GM12878 (cell line): ENCODE data around the gene CDR2L. TPM values are rescaled to one million over a fixed set of nuclear protein-coding genes. Genes with fewer than 3 reads are reported as not detected.

Source experiments
- ATAC-seq: fragments of 200-7000 bp; cut with Tn5 transposase; 3 replicates; pipeline ENCODE4 v1.9.1; 2020; ENCODE audit warnings: mild to moderate bottlenecking, moderate library complexity
- Bru-seq: library from RNA; stranded (reverse); fragments of 400-500 nt; gene quantifications from one replicate; lab custom pipeline; 2021; lab: Mats Ljungman, UMichigan
- BruChase-seq, 2 experiments: library from RNA; stranded (reverse); fragments of 400-500 nt; gene quantifications; one replicate each; lab custom pipeline; 2021; lab: Mats Ljungman, UMichigan
- BruUV-seq: library from RNA; stranded (reverse); fragments of 400-500 nt; replicated peaks from 2 replicates; lab custom pipeline; 2021; lab: Mats Ljungman, UMichigan
- CTCF ChIA-PET: fragments of 300-600 bp; sonication (Branson Sonifier 250); formaldehyde crosslinking; extraction: SDS; loops from one replicate; lab custom pipeline; 2021; ENCODE audit warnings: inconsistent platforms; lab: Yijun Ruan, JAX
- POLR2A ChIA-PET: fragments of 350-600 bp; formaldehyde crosslinking; extraction: SDS; loops from one replicate; lab custom pipeline; 2021; ENCODE audit warnings: inconsistent platforms; lab: Charles Lee
- RAD21 ChIA-PET: fragments of 300-600 bp; sonication (Branson Sonifier 250); formaldehyde crosslinking; loops from one replicate; lab custom pipeline; 2023; ENCODE audit warnings: antibody characterized with exemption; ENCODE audit not compliant: unreplicated experiment; lab: Charles Lee
- SMC1A ChIA-PET: fragments of 300-600 bp; sonication (Branson Sonifier 250); formaldehyde crosslinking; loops from one replicate; lab custom pipeline; 2023; ENCODE audit not compliant: unreplicated experiment, uncharacterized antibody; lab: Charles Lee
- DNase-seq: peaks from one replicate; pipeline ENCODE4 v3.0.0-alpha.2; 2011; ENCODE audit warnings: low read depth, low spot score
- FAIRE-seq: peaks from 3 replicates; lab custom pipeline; 2011; peaks lifted over from hg19 to GRCh38; lab: Jason Lieb, UNC
- H2AFZ ChIP-seq: 2 replicates; pipeline ENCODE4 v1.6.0; 2011; ENCODE audit warnings: low read depth, low read length, control low read depth; ENCODE audit not compliant: control insufficient read depth
- H3K27ac ChIP-seq: 2 replicates; pipeline ENCODE4 v1.5.1; 2011; ENCODE audit warnings: control low read depth; ENCODE audit not compliant: control insufficient read depth, insufficient read depth
- H3K27me3 ChIP-seq, 2 experiments: replicated peaks in 1 of 2; 2 replicates each; pipeline versions ENCODE4 v1.6.0 to v1.6.1; 2011; ENCODE audit warnings: low read length in 1 of 2; ENCODE audit not compliant: control insufficient read depth in 2 of 2, insufficient read depth in 2 of 2
- H3K36me3 ChIP-seq, 2 experiments: 2 replicates each; pipeline ENCODE4 v1.5.1; 2011; ENCODE audit warnings: low read length in 1 of 2; ENCODE audit not compliant: control insufficient read depth in 2 of 2, insufficient read depth in 2 of 2
- H3K4me1 ChIP-seq: 2 replicates; pipeline ENCODE4 v1.6.1; 2011; ENCODE audit warnings: mild to moderate bottlenecking, low read length, moderate library complexity, mixed read lengths; ENCODE audit not compliant: control insufficient read depth, insufficient read depth
- H3K4me2 ChIP-seq: 2 replicates; pipeline ENCODE4 v1.6.0; 2011; ENCODE audit warnings: control low read depth; ENCODE audit not compliant: control insufficient read depth, insufficient read depth
- H3K4me3 ChIP-seq: fragments of 200-600 bp; sonication (generic); 2 replicates; pipeline ENCODE4 v1.5.1; 2016
- H3K79me2 ChIP-seq: 2 replicates; pipeline ENCODE4 v1.6.0; 2011; ENCODE audit warnings: low read length; ENCODE audit not compliant: control insufficient read depth, insufficient read depth
- H3K9ac ChIP-seq: 2 replicates; pipeline ENCODE4 v1.8.0; 2011; ENCODE audit warnings: low read length, control low read depth, mixed read lengths; ENCODE audit not compliant: control insufficient read depth, insufficient read depth
- H3K9me3 ChIP-seq: replicated peaks from 3 replicates; pipeline ENCODE4 v1.5.1; 2011; ENCODE audit warnings: mild to moderate bottlenecking, low read length; ENCODE audit not compliant: control insufficient read depth, insufficient read depth
- H4K20me1 ChIP-seq: 2 replicates; pipeline ENCODE4 v1.6.0; 2011; ENCODE audit not compliant: control insufficient read depth, insufficient read depth
- CEBPB ChIP-seq, 2 experiments: fragments of 150-350 bp in 1 of 2; IDR thresholded peaks; 2 replicates each; pipeline ENCODE4 v1.6.1; 2012 to 2014; ENCODE audit warnings: low read depth in 2 of 2, low read length in 2 of 2, borderline replicate concordance in 1 of 2, inconsistent platforms in 1 of 2
- CREB1 ChIP-seq: IDR thresholded peaks from 2 replicates; pipeline ENCODE4 v1.6.1; 2012; ENCODE audit warnings: low read depth, mild to moderate bottlenecking, inconsistent platforms
- EGR1 ChIP-seq, 2 experiments: IDR thresholded peaks; 1 replicate in 1 of 2; 2 replicates in 1 of 2; pipeline ENCODE4 v1.6.1; 2011 to 2012; ENCODE audit warnings: low read depth in 2 of 2, low read length in 2 of 2, borderline replicate concordance in 1 of 2, mild to moderate bottlenecking in 1 of 2, moderate library complexity in 1 of 2
- IKZF1 ChIP-seq: fragments of 450-650 bp; conservative IDR thresholded peaks from 2 replicates; pipeline ENCODE4 v1.6.1; 2017; ENCODE audit warnings: antibody characterized with exemption, mild to moderate bottlenecking
- LARP7 ChIP-seq: fragments of 450-650 bp; IDR thresholded peaks from 2 replicates; pipeline ENCODE4 v1.6.1; 2017; ENCODE audit warnings: mild to moderate bottlenecking
- NFYB ChIP-seq: IDR thresholded peaks from 2 replicates; pipeline ENCODE4 v1.6.1; 2011; ENCODE audit warnings: low read depth, mild to moderate bottlenecking, low read length, improper control_type of control experiment, moderate library complexity; ENCODE audit not compliant: insufficient read depth
- POU2F2 ChIP-seq: IDR thresholded peaks from 3 replicates; pipeline ENCODE4 v1.6.1; 2011; ENCODE audit warnings: low read depth, mild to moderate bottlenecking, low read length, borderline replicate concordance
- RB1 ChIP-seq: fragments of 450-650 bp; formaldehyde crosslinking; IDR thresholded peaks from 2 replicates; pipeline ENCODE4 v1.6.1; 2017; ENCODE audit warnings: mild to moderate bottlenecking, borderline replicate concordance
- SIN3A ChIP-seq: IDR thresholded peaks from 2 replicates; pipeline ENCODE4 v1.6.1; 2012; ENCODE audit warnings: low read depth, low read length, improper control_type of control experiment
- ZNF274 ChIP-seq: IDR thresholded peaks from one replicate; pipeline ENCODE4 v1.8.0; 2011; ENCODE audit not compliant: insufficient read length, insufficient read depth
- ZNF384 ChIP-seq: IDR thresholded peaks from 2 replicates; pipeline ENCODE4 v1.6.1; 2012; ENCODE audit warnings: low read depth, mild to moderate bottlenecking, low read length, improper control_type of control experiment, borderline replicate concordance
- WGBS: methylation state at CpG from one replicate; pipeline ENCODE4 v1.1.6; 2016; ENCODE audit warnings: low lambda C conversion rate; ENCODE audit not compliant: insufficient replicate concordance, insufficient coverage; ENCODE audit errors: missing lambda C conversion rate; 5-methylcytosine and 5-hydroxymethylcytosine counted together
- in situ Hi-C: fragments of 300-500 bp; cut with MboI; formaldehyde crosslinking; loops from 9 replicates; pipeline ENCODE4 v1.14.3; 2018; ENCODE audit warnings: mixed read lengths
- intact Hi-C: fragments of 100-400 bp; cut with micrococcal nuclease; formaldehyde crosslinking; loops from one replicate; pipeline ENCODE4 v1.14.2; 2022; ENCODE audit not compliant: unreplicated experiment
- long read RNA-seq, 2 experiments: library from polyadenylated mRNA; unstranded; transcript quantifications; one replicate each; pipeline ENCODE4 v2.0.0, GENCODE V29; 2019 to 2020
- polyA minus RNA-seq, 3 experiments: library from RNA; depleted of rRNA, polyadenylated mRNA; stranded (reverse); fragments of >200 nt; gene quantifications; 2 replicates each; pipeline ENCODE4 v1.2.3, GENCODE V29; 2011
- polyA plus RNA-seq, 11 experiments: library from polyadenylated mRNA; depleted of rRNA in 4 of 11; unstranded in 6 of 11; stranded (reverse) in 5 of 11; fragments of >200 nt; fragmentation: Nextera tagmentation in 4 of 11; fragmentation: Illumina TruSeq in 1 of 11; extraction: Ambion mirVana in 4 of 11; extraction: Trizol in 1 of 11; gene quantifications; 1 replicate in 1 of 11; 2 replicates in 10 of 11; pipeline versions ENCODE4 v1.2.1 to v1.2.3, GENCODE V29; 2011 to 2016; ENCODE audit warnings: inconsistent platforms in 2 of 11, missing spikeins in 2 of 11, low read depth in 1 of 11
- total RNA-seq, 4 experiments: library from RNA; depleted of rRNA in 3 of 4; stranded (reverse); fragments of >200 nt in 3 of 4; fragmentation: Illumina TruSeq in 1 of 4; extraction: Trizol in 1 of 4; gene quantifications; 2 replicates each; pipeline versions ENCODE4 v1.2.1 to v1.2.3, GENCODE V29; 2013 to 2021
- TF ChIP-seq, protein P1 (sequence below): fragments of 450-650 bp; IDR thresholded peaks from 2 replicates; pipeline ENCODE4 v1.6.1; 2017; ENCODE audit warnings: antibody characterized with exemption, mild to moderate bottlenecking, moderate library complexity
- TF ChIP-seq, protein P2 (sequence below): fragments of 150-350 bp; IDR thresholded peaks from 2 replicates; pipeline ENCODE4 v1.6.1; 2016; ENCODE audit warnings: low read depth, low read length

The CDR2L gene
- total RNA-seq (2013; cell fraction: nucleolus; rRNA removed) = not detected in 2 replicates
- total RNA-seq (2014; rRNA removed) = 0.05 TPM in 1 of 2 replicates, not detected in the other
- total RNA-seq (2014; rRNA removed; fragmentation: Illumina TruSeq; extraction: Trizol) = 0.04 TPM in 1 of 2 replicates, not detected in the other
- total RNA-seq (2021) = 0.05 and 0.18 TPM in 2 replicates
- not detected for polyA plus RNA-seq (2011; ENCODE audit: low read depth)
- 0.03 TPM in 1 of 2 replicates, not detected in the other for polyA plus RNA-seq (2011; rRNA removed)
- 0.05 TPM in 1 of 2 replicates, not detected in the other for polyA plus RNA-seq (2011; cell fraction: cytosol; rRNA removed)
- polyA plus RNA-seq (2011; cell fraction: nucleus; rRNA removed) = 0.06 TPM in 1 of 2 replicates, not detected in the other
- polyA plus RNA-seq (2012) = 0.08 TPM in 2 replicates
- not detected in 2 replicates for polyA plus RNA-seq (2014; fragmentation: Illumina TruSeq; extraction: Trizol)
- polyA plus RNA-seq (2014; fragmentation: Nextera tagmentation; extraction: Ambion mirVana) = not detected
- 0.03 TPM in 1 of 2 replicates, not detected in the other for polyA plus RNA-seq (2014; rRNA removed)
- under 1 TPM in 1 of 2 experiments, not detected in 1; 0.04 TPM for polyA plus RNA-seq (2016; fragmentation: Nextera tagmentation; extraction: Ambion mirVana)
- not detected in 2 replicates for polyA minus RNA-seq (2011; rRNA and poly(A)+ RNA removed)
- 0.31 and 0.53 TPM in 2 replicates for polyA minus RNA-seq (2011; cell fraction: cytosol; rRNA and poly(A)+ RNA removed)
- polyA minus RNA-seq (2011; cell fraction: nucleus; rRNA and poly(A)+ RNA removed) = 0.10 TPM in 1 of 2 replicates, not detected in the other
- Bru-seq, nascent RNA = not detected
- percentile 6 among the genes with signal in this experiment for BruChase-seq, experiment 1, labeled RNA remaining after a 6-hour chase
- BruChase-seq, experiment 2, labeled RNA remaining after a 2-hour chase = percentile 16 among the genes with signal in this experiment
- long read RNA-seq, experiment 1 = 0 reads
- long read RNA-seq, experiment 2 = 0 reads

DNA sequence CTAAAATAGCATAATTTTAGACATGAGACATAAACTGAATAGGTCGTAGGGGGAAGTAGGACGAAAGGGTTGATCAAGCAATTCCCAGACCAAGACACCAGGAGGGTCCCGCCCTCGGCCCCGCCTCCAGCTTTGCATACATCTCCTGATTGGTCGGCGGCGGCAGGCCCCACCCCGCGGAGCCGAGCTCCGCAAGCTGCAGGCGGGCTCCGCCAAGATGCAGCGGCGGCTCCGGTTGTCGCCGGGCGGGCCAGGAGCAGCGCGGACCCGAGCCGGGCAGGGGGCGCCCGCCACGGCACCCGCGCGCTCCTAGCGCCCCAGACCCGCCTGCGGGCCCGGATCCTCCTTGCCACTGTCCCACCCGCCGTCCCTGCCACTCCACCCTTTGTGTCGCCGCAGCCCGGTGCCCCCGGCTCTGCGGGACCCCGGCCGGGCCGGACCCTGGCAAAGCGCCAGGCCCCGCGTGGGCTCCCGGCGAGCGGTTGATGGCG lies at the start of gene CDR2L:
Gene CDR2L, plus strand, starts transcription at position 215 of the 491 bp plus-strand sequence. CDS start 412 bp downstream, outside the sequence.
- BruUV-seq = no TSS peak
- ATAC-seq = peak; percentile 99
- no peak for TF ChIP-seq ZNF384
- TF ChIP-seq RB1 = 0 out of 2 replicates have a peak, but pooled peaks have one; percentile 27
- no peak for TF ChIP-seq EGR1 (IDR thresholded peaks at IDR 0.05; ENCODE audit: borderline replicate concordance in 1 of 2, low read depth in 2 of 2, low read length in 2 of 2)
- TF ChIP-seq NFYB = peak; percentile 66; the same call in 1 of the 2 replicates
- TF ChIP-seq CEBPB (IDR thresholded peaks at IDR 0.05; ENCODE audit: borderline replicate concordance in 1 of 2, low read depth in 2 of 2, low read length in 2 of 2) = no peak
- TF ChIP-seq IKZF1 = 0 out of 2 replicates have a peak, but pooled peaks have one; percentile 23
- TF ChIP-seq LARP7 = 0 out of 2 replicates have a peak, but pooled peaks have one; percentile 45
- TF ChIP-seq, protein P1, sequence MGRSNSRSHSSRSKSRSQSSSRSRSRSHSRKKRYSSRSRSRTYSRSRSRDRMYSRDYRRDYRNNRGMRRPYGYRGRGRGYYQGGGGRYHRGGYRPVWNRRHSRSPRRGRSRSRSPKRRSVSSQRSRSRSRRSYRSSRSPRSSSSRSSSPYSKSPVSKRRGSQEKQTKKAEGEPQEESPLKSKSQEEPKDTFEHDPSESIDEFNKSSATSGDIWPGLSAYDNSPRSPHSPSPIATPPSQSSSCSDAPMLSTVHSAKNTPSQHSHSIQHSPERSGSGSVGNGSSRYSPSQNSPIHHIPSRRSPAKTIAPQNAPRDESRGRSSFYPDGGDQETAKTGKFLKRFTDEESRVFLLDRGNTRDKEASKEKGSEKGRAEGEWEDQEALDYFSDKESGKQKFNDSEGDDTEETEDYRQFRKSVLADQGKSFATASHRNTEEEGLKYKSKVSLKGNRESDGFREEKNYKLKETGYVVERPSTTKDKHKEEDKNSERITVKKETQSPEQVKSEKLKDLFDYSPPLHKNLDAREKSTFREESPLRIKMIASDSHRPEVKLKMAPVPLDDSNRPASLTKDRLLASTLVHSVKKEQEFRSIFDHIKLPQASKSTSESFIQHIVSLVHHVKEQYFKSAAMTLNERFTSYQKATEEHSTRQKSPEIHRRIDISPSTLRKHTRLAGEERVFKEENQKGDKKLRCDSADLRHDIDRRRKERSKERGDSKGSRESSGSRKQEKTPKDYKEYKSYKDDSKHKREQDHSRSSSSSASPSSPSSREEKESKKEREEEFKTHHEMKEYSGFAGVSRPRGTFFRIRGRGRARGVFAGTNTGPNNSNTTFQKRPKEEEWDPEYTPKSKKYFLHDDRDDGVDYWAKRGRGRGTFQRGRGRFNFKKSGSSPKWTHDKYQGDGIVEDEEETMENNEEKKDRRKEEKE = no peak
- no peak for TF ChIP-seq CREB1
- TF ChIP-seq, protein P2, sequence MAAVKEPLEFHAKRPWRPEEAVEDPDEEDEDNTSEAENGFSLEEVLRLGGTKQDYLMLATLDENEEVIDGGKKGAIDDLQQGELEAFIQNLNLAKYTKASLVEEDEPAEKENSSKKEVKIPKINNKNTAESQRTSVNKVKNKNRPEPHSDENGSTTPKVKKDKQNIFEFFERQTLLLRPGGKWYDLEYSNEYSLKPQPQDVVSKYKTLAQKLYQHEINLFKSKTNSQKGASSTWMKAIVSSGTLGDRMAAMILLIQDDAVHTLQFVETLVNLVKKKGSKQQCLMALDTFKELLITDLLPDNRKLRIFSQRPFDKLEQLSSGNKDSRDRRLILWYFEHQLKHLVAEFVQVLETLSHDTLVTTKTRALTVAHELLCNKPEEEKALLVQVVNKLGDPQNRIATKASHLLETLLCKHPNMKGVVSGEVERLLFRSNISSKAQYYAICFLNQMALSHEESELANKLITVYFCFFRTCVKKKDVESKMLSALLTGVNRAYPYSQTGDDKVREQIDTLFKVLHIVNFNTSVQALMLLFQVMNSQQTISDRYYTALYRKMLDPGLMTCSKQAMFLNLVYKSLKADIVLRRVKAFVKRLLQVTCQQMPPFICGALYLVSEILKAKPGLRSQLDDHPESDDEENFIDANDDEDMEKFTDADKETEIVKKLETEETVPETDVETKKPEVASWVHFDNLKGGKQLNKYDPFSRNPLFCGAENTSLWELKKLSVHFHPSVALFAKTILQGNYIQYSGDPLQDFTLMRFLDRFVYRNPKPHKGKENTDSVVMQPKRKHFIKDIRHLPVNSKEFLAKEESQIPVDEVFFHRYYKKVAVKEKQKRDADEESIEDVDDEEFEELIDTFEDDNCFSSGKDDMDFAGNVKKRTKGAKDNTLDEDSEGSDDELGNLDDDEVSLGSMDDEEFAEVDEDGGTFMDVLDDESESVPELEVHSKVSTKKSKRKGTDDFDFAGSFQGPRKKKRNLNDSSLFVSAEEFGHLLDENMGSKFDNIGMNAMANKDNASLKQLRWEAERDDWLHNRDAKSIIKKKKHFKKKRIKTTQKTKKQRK = no peak
- no peak for TF ChIP-seq SIN3A
- no peak for TF ChIP-seq ZNF274
- peak; percentile 66; the same call in 1 of the 3 replicates for TF ChIP-seq POU2F2

More for the DNA sequence above, at the start of gene CDR2L:
- Histone ChIP-seq H3K27me3 (peaks cover 2 to 16% of the 10 kb centered on the region in 2 experiments), H4K20me1 (no peaks in the 10 kb centered on the region), H3K27ac (no peak within 1 kb of the TSS), H3K9ac (peak within 1 kb of the TSS; percentile 27; the same call in 1 of the 2 replicates), H2AFZ (peak within 1 kb of the TSS; percentile 61), H3K79me2 (no peaks in the 10 kb centered on the region), H3K36me3 (no peaks in the 10 kb centered on the region), H3K4me3 (peak within 1 kb of the TSS; percentile 54), H3K4me1 (peaks cover 3% of the 10 kb centered on the region; the same call in 1 of the 2 replicates), H3K4me2 (peak within 1 kb of the TSS; percentile 82), H3K9me3 (no peaks in the 10 kb centered on the region)
- POLR2A ChIA-PET = interaction anchor here (0.5 to 0.9 kb wide), 5 partner anchors 13 to 140 kb away, joined by 3 to 6 read pairs (median 3); partner anchors contain the start of genes KCTD2 and MRPL58
- CTCF ChIA-PET = interaction anchor here (1.0 to 1.8 kb wide), 4 partner anchors 13 to 26 kb away, joined by 3 to 7 read pairs (median 4); partner anchors contain the start of gene MRPL58
- RAD21 ChIA-PET = interaction anchor here (0.6 to 1.0 kb wide), 4 partner anchors 26 to 425 kb away, joined by 3 to 4 read pairs (median 3); partner anchors contain the start of gene NUP85
- intact Hi-C loops = no loop called here
- peak; percentile 48 for DNase-seq
- SMC1A ChIA-PET = interaction anchor here (0.7 to 1.4 kb wide), 3 partner anchors 8 to 72 kb away, joined by 3 to 4 read pairs (median 3); no protein-coding TSS in a partner anchor
- FAIRE-seq = peak; percentile 91
- in situ Hi-C loops = no loop called here
- 7% methylated on average over 29 of the region's 51 CpGs for WGBS
